Measurements from ENCODE around the gene ACOT4.
"Not testable (repeated sequence)": the region's sequence is repeated elsewhere in the genome, so short reads cannot be mapped to it uniquely, and the experiment has no call there.

The ACOT4 gene, protein sequence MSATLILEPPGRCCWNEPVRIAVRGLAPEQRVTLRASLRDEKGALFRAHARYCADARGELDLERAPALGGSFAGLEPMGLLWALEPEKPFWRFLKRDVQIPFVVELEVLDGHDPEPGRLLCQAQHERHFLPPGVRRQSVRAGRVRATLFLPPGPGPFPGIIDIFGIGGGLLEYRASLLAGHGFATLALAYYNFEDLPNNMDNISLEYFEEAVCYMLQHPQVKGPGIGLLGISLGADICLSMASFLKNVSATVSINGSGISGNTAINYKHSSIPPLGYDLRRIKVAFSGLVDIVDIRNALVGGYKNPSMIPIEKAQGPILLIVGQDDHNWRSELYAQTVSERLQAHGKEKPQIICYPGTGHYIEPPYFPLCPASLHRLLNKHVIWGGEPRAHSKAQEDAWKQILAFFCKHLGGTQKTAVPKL

DNA sequence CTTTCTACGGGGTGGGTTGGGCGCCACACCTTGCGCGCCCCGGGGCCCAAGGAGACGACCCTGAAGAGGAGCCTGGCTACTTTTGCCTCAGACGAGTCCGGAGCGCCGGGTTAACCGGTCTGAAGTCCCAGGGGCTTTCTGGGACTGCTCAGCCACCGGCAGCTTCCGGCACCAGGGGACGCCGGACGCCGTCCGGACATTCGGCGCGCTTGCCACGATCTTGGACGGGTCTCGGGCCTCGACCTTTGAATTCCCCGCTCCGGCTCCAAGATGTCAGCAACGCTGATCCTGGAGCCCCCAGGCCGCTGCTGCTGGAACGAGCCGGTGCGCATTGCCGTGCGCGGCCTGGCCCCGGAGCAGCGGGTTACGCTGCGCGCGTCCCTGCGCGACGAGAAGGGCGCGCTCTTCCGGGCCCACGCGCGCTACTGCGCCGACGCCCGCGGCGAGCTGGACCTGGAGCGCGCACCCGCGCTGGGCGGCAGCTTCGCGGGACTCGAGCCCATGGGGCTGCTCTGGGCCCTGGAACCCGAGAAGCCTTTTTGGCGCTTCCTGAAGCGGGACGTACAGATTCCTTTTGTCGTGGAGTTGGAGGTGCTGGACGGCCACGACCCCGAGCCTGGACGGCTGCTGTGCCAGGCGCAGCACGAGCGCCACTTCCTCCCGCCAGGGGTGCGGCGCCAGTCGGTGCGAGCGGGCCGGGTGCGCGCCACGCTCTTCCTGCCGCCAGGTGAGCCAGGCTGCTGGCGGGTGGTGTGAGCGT is at the start of gene ACOT4:
ACOT4 (plus strand) TSS at position 184 of the 760 bp plus-strand sequence; CDS start at position 271, 87 bp downstream.
- peak; percentile 49 for DNase-seq (ENCODE audit: low spot score)

DNA sequence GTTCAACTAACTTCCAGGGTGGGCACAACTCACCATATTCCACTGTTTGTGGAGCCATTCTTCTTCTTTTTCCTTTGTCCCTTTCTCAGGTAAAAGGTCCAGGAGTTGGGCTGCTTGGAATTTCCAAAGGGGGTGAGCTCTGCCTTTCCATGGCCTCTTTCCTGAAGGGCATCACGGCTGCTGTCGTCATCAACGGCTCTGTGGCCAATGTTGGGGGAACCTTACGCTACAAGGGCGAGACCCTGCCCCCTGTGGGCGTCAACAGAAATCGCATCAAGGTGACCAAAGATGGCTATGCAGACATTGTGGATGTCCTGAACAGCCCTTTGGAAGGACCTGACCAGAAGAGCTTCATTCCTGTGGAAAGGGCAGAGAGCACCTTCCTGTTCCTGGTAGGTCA is 48.7 kb upstream of the ACOT4 start:
- DNase-seq (ENCODE audit: low spot score) = not testable (repeated sequence)

- DNase-seq (ENCODE audit: low spot score) = not testable (repeated sequence)
Measured at GRCh38 chr14:73545353-73545752, 46.3 kb upstream of the ACOT4 start.

- not testable (repeated sequence) for DNase-seq (ENCODE audit: low spot score)
Measured at GRCh38 chr14:73549097-73549496, 42.6 kb upstream of the ACOT4 start.

DNA sequence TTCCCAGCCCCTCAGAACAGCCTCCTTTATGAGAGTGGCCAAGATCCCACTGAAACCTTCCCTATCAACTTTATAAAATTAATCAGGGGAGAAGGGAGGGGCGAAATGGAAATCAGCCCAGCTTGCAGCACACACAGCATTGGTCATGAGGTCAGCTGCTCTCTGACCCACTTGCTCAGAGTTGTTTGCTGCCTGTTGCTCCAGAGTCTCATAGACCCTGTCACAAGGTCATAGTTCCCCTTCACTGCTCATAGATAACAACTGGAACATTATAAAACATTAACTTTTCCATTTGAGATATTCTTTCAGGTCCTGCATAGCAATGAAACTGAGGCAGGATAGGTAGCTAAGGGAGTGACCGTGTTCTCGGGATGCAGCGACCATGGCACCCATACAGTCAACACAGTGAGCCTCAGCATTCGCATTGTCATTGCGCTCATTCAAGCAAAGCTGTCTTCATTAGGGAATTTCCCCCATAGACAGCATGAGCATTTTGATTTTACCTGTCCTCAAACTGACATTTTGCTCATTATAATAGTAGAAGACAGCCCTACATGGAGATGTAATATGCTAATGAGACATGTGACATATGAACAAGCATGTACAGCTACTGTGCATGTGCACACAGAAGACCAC is 41.7 kb upstream of the ACOT4 start:
- DNase-seq (ENCODE audit: low spot score) = not testable (repeated sequence)

GRCh38 chr14:73553845-73554244 is 37.8 kb upstream of the ACOT4 start:
- DNase-seq (ENCODE audit: low spot score) = no peak

DNA sequence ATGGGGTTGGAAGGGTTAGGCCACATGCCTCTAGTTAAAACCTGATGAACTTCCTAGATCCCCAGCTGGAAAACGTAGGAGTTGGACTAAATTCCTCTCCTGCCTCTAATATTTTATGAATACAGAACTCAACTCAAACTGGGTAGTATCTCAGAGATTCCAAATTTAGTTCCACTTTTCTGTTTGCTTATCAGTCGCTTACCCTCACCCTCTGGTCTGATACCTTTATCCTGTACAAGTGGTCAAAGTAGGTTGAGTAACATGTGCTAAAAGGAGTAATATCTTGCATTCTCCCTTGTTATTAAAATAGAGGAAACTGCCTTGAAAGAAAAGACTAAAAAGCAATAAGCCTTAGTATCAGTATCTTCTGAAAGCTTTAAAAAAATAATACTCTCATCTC is 34.5 kb upstream of the ACOT4 start:
- not testable (repeated sequence) for DNase-seq (ENCODE audit: low spot score)

- DNase-seq (ENCODE audit: low spot score) = not testable (repeated sequence)
Measured at GRCh38 chr14:73558238-73558637, 33.4 kb upstream of the ACOT4 start.

GRCh38 chr14:73562256-73562655 is 29.4 kb upstream of the ACOT4 start:
- DNase-seq (ENCODE audit: low spot score) = not testable (repeated sequence)

- DNase-seq (ENCODE audit: low spot score) = not testable (repeated sequence)
Measured at GRCh38 chr14:73562696-73563095, 29.0 kb upstream of the ACOT4 start.

DNA sequence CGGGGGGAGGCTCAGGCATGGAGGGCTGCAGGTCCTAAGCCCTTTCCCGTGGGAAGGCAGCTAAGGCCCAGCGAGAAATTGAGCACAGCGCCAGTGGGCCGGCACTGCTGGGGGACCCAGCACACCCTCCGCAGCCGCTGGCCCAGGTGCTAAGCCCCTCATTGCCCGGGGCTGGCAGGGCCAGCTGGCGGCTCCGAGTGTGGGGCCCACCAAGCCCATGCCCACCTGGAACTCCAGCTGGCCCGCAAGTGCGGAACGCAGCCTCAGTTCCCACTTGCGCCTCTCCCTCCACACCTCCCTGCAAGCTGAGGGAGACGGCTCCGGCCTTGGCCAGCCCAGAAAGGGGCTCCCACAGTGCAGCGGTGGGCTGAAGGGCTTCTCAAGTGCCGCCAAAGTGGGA is 25.2 kb upstream of the ACOT4 start:
- not testable (repeated sequence) for DNase-seq (ENCODE audit: low spot score)

DNA sequence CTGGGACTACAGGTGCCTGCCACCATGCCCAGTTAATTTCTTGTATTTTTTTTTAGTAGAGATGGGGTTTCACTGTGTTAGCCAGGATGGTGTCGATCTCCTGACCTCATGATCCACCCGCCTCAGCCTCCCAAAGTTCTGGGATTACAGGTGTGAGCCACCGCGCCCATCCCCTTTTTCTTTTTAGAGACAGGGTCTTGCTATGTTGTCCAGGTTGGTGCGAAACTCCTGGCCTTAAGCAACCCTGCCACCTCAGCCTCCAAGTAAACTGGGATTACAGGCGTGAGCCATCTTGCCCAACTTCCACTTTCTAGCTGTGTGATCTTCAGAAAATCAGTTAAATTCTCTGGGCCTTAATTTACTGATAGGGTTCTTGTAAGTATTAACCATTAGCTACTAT is 24.7 kb upstream of the ACOT4 start:
- not testable (repeated sequence) for DNase-seq (ENCODE audit: low spot score)

- no peak for DNase-seq (ENCODE audit: low spot score)
Measured at GRCh38 chr14:73567358-73567757, 24.3 kb upstream of the ACOT4 start.

DNA sequence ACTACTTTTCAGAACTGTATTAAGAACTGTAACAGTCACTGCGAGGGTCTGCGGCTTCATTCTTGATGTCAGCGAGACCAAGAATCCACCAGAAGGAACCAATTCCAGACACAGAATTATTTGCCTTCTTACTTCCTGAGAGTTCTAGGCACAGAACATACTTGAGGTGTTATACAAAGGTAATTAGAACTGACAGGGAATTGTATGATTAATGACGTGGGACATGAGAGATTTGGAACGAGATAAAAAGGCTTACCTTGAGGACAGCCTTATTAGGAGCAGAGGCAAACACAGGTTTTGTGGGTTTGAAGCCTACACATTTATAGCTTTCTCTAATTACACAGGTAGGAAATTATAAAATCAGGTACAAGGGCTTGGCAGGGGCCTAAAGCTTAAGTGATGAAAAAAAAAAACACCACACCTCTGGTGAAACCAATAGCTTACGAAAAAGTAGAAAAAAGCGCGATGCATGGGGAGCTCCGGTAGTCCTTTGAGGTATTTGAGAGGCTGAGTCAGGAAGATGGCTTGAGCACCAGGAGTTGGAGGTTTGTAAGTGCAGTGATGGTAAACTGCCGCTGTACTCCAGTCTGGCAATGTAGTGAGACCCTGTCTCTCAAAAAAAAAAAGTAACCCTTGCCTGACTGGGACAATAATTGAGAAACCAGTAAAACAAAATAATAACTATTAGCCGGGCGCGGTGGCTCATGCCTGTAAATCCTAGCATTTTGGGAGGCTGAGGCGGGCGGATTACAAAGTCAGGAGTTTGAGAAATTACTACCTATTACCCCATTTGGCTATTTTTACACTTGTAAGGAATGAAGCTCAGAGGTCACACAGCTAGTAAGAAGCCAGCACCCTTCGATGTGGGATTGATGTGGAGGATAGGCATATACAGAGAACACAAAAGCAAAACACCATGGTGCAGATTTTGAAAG is 23.5 kb upstream of the ACOT4 start:
- peak; percentile 4 for DNase-seq (ENCODE audit: low spot score)

- not testable (repeated sequence) for DNase-seq (ENCODE audit: low spot score)
Measured at GRCh38 chr14:73568886-73569184, 22.8 kb upstream of the ACOT4 start.

DNA sequence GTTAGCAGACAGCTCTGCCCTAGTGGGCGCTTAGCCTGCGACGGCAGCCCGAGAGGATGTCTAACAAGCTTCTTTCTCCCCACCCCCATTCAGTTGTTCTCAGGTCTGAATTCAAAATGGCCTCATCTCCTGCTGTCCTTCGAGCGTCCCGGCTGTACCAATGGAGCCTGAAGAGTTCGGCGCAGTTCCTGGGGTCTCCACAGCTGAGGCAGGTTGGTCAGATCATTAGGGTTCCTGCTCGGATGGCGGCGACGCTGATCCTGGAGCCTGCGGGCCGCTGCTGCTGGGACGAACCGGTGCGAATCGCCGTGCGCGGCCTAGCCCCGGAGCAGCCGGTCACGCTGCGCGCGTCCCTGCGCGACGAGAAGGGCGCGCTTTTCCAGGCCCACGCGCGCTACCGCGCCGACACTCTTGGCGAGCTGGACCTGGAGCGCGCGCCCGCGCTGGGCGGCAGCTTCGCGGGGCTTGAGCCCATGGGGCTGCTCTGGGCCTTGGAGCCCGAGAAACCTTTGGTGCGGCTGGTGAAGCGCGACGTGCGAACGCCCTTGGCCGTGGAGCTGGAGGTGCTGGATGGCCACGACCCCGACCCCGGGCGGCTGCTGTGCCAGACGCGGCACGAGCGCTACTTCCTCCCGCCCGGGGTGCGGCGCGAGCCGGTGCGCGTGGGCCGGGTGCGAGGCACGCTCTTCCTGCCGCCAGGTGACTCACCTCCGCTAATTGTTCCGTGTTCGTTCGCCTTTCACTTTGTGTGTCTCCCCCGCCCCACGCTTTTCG is 22.3 kb upstream of the ACOT4 start, which contains the start of gene ACOT2:
ACOT2 (plus strand) TSS at position 29 of the 774 bp plus-strand sequence; CDS start at position 57, 28 bp downstream.
- DNase-seq (ENCODE audit: low spot score) = peak; percentile 76

DNA sequence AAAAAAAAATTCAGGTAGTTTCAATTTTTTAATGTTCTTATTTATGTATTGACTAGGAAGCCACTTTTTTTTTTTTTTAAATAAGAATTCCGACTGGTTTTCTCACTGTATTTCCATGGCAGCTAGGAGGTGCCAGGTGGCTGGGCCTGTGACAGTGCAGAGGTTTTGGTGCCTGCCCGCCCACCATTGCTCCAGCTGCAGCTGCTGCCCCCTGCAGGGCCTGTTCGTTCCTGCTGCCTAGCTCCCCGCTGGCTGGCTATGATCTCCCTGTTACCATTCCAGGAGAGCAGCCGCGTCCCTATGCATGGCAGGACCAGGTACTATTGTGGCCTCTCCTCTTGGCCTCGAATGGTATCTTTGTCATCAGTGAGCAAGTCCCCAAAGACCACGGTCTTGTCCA is 20.8 kb upstream of the ACOT4 start:
- peak; percentile 36 for DNase-seq (ENCODE audit: low spot score)

DNA sequence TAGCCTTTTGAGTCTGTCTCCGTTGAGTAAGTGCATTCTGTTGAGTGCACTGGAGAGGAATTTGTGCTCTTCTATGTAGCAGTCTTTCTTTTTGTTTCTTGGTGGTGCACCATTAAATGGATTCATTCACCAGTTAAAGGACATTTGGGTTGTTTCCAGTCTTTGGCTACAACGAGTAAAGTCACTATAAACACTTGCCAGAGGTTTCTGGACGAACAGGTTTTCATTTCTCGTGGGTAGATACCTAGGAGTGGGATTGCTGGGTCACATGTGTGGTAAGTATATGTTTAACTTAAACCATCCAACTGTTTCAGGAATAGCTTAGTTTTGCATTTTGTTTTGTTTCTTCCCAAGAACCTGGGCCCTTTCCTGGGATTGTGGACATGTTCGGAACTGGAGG is 18.6 kb upstream of the ACOT4 start:
- DNase-seq (ENCODE audit: low spot score) = not testable (repeated sequence)

GRCh38 chr14:73573740-73574139 is 17.9 kb upstream of the ACOT4 start:
- not testable (repeated sequence) for DNase-seq (ENCODE audit: low spot score)

DNA sequence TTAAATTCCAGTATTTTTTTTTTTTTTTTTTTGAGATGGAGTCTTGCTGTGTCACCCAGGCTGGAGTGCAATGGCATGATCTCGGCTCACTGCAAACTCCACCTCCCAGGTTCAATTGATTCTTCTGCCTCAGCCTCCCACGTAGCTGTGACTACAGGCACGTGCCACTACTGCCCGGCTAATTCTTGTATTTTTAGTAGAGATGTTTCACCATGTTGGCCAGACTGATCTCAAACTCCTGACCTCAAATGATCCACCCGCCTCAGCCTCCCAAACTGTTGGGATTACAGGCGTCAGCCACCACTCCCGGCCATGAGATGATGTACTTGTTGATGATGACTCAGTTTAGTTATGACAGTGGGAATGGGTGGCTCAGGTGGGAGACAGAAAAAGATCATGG is 17.4 kb upstream of the ACOT4 start:
- DNase-seq (ENCODE audit: low spot score) = not testable (repeated sequence)

- no peak for DNase-seq (ENCODE audit: low spot score)
Measured at GRCh38 chr14:73576391-73576790, 15.3 kb upstream of the ACOT4 start.
